DMS 273 (cell line): Measurements from ENCODE around the gene HMX2.

Experiments
- DNase-seq: peaks from one replicate; lab custom pipeline; 2025; ENCODE audit not compliant: unreplicated experiment; lab: John Stamatoyannopoulos, UW

HMX2 gene

DNA sequence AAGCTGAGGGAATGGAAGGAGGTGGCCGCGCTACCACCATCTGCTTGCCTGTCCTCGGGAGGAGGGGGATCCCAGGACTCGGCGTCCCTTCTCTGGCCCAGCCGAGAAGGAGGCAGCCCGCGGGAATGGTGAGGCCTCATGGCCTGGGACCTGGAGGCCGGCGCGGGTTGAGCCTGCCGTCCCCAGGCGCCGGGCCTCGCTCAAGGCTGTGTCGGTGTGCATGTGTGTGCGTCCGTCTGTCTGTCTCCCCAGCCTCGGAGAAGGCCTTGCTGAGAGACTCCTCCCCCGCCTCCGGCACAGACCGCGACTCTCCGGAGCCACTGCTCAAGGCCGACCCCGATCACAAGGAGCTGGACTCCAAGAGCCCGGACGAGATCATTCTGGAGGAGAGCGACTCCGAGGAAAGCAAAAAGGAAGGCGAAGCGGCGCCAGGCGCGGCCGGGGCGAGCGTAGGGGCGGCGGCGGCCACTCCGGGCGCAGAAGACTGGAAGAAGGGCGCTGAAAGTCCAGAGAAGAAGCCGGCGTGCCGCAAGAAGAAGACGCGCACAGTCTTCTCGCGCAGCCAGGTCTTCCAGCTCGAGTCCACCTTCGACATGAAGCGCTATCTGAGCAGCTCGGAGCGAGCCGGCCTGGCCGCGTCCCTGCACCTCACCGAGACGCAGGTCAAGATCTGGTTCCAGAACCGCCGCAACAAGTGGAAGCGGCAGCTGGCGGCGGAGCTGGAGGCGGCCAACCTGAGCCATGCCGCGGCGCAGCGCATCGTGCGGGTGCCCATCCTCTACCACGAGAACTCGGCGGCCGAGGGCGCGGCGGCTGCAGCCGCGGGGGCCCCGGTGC is 10.9 kb upstream of the HMX2 start:
- DNase-seq = peak; percentile 71

DNA sequence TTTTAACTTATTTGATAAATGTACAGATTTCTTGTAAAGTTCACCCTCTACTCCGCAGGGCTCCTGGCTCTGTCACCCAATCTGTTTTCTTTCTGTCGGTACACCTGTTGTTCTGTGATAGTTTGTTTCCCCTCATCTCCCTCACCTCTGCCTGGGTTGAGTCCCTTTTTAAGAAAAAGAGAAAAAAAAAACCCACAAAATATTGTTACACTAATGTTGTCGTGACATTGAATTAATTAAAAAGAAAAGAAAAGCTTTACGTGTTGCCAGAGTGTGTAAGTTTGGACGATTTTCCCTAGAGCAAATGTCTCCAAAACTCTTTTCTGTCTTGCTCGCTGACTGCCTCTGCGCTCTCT is 8.8 kb upstream of the HMX2 start:
- no peak for DNase-seq

- DNase-seq = no peak
These were observed 8.3 kb upstream of the HMX2 start for GRCh38 chr10:123139521-123140163.

DNA sequence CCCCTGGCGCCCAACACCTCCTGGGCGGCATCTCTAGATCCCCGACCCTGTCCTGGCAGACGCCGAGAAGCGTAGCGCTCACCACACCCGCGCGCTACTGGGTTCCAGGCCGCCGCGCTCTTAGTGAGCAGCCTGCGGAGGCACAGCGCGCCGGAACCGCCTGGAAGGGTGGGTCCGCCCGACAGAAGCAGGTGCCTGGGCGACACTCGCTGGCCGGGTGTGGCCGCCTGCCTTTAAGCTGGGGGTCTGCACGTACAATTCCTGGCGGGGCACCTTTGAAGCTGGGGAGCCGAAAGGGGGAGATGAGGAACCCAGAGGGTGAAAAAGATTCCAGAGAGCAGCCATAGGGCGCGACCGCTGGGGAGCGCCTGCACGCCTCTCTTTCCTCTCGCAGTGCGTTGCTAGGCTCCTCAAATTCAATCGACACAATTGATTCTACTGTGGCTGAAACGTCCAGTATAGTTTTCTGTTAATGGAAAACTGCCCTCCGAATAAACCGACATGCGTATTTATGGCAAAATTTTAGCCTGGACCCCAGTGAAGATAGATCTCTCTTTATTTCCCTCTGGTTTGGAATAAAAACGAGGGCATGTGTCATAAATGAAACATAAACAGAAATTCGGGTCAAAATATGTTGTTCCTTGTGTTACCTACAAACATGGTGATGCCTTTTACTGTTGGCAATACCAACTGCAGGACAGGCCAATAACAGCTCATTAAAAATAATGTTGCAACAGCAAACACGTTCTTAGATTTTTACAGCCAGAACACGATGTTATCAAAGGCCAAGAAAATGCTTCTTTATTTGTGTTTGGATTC is 7.6 kb upstream of the HMX2 start:
- peak; percentile 32 for DNase-seq

- DNase-seq = no peak
These were observed 6.9 kb upstream of the HMX2 start for GRCh38 chr10:123140983-123141390.

GRCh38 chr10:123141791-123142700 is 5.9 kb upstream of the HMX2 start:
- DNase-seq = no peak

GRCh38 chr10:123142701-123143161 is 5.2 kb upstream of the HMX2 start:
- no peak for DNase-seq

GRCh38 chr10:123143162-123143824 is 4.6 kb upstream of the HMX2 start:
- no peak for DNase-seq

DNA sequence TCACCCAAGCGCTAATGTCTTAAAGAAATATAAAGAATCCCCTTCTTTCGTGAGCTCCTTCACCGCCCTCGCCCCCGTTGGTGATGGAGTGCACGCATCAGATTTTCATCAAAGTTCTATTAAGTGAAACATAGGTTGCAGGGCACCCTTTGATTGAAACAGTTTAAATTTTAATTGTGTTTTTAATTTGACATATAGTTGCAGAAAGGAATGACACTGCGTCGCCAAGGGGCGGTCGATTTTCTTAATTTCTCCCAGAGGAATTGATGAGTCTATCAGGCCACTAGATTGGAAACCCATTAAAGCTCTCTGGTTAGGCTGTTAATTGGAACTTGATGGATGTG is 4.1 kb upstream of the HMX2 start:
- DNase-seq = no peak

- DNase-seq = peak; percentile 18
These were observed 3.0 kb upstream of the HMX2 start for GRCh38 chr10:123144697-123145541.

GRCh38 chr10:123145542-123146012 is 2.4 kb upstream of the HMX2 start:
- no peak for DNase-seq

GRCh38 chr10:123146013-123146893 is 1.7 kb upstream of the HMX2 start:
- DNase-seq = no peak

DNA sequence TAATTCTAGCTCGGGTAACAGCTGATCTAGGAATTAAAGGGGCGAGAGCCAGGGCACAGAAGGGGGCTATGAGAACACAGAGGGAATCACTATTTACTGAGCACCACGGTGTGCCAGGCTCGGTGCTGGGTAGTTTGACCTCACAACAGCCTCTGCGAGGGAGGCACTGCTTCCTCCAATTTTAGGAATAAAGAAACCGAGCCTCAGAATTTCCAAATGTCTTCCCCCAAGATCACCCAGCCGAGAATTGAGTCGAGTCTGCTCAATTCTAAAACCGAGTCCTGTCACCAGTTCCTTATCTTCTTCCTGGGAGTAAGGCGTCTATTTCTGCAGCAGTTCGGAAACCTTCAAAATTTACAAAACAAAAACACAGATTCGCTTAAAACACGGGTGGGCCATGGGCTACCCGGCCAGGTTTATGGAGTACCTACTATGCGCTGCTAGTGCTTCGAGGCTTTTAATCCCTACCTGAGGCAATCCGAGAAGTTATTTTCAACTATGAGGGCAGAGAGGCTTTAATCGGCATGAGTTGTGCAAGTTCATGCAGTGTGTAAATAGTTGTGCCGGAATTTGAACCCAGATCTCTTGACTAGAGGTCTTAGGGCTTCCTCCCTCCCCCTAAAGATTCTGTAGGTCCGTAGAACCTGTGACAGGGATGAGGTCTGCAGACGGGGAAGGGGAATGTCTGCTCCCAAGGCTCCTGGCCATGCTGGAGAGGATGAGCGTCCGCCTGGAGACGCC is 872 bp upstream of the HMX2 start:
- no peak for DNase-seq

- no peak for DNase-seq
These were observed 652 bp downstream of the HMX2 start for GRCh38 chr10:123148414-123149161.

- DNase-seq = no peak
These were observed 1.2 kb downstream of the HMX2 start for GRCh38 chr10:123149162-123149567.

DNA sequence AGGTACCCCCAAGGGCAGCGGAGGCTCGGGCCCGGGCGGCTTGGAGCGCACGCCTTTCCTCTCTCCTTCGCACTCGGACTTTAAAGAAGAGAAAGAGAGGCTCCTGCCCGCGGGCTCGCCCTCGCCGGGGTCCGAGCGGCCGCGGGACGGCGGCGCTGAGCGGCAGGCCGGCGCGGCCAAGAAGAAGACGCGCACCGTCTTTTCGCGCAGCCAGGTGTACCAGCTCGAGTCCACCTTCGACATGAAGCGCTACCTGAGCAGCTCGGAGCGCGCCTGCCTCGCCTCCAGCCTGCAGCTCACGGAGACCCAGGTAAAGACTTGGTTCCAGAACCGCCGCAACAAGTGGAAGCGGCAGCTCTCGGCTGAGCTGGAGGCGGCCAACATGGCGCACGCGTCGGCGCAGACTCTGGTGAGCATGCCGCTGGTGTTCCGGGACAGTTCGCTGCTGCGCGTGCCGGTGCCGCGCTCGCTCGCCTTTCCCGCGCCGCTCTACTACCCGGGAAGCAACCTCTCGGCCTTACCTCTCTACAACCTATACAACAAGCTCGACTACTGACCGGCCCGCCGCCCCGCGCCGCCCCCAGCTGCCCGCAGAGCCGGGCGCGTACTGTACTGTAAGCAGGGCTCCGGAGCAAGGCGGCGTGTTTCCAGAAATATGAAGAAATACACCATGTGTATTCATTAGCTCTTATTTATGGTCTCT is 1.8 kb downstream of the HMX2 start:
- peak; percentile 42 for DNase-seq
